Endothelial cell of umbilical vein (primary cell): ENCODE results near the gene ITPR2. TPM values are rescaled to one million over a fixed set of nuclear protein-coding genes. Genes with fewer than 3 reads are reported as not detected.

Source experiments
- BruUV-seq: library from RNA; stranded (reverse); fragments of 400-500 nt; replicated peaks from 2 replicates; lab custom pipeline; 2021; lab: Mats Ljungman, UMichigan
- CTCF ChIA-PET: fragments of 300-600, 350-600 bp; sonication (Branson Sonifier 250); formaldehyde crosslinking; loops from one replicate; lab custom pipeline; 2021; ENCODE audit warnings: antibody characterized with exemption, inconsistent platforms; lab: Charles Lee
- POLR2A ChIA-PET: fragments of 300-600, 350-600 bp; sonication (Branson Sonifier 250); formaldehyde crosslinking; loops from one replicate; lab custom pipeline; 2021; ENCODE audit warnings: antibody characterized with exemption, inconsistent platforms; lab: Charles Lee
- DNase-seq: peaks from one replicate; pipeline ENCODE4 v3.0.0-alpha.2; 2011; ENCODE audit warnings: low read depth, low spot score
- FAIRE-seq: peaks from 2 replicates; lab custom pipeline; 2011; peaks lifted over from hg19 to GRCh38; lab: Jason Lieb, UNC
- H2AFZ ChIP-seq: 2 replicates; pipeline ENCODE4 v1.6.0; 2012; ENCODE audit warnings: low read depth, low read length, control low read depth, inconsistent platforms
- H3K27ac ChIP-seq: 2 replicates; pipeline ENCODE4 v1.5.1; 2011; ENCODE audit warnings: low read depth, mild to moderate bottlenecking, control low read depth, low read length, moderate library complexity; ENCODE audit not compliant: insufficient read depth
- H3K27me3 ChIP-seq, 2 experiments: 2 replicates each; pipeline versions ENCODE4 v1.6.0 to v1.6.1; 2011; ENCODE audit warnings: low read length in 2 of 2, mixed read lengths in 1 of 2; ENCODE audit not compliant: control insufficient read depth in 2 of 2, insufficient read depth in 2 of 2
- H3K36me3 ChIP-seq, 2 experiments: 2 replicates in 1 of 2; 3 replicates in 1 of 2; pipeline ENCODE4 v1.5.1; 2011; ENCODE audit warnings: low read length in 2 of 2, mild to moderate bottlenecking in 1 of 2, moderate library complexity in 1 of 2; ENCODE audit not compliant: control insufficient read depth in 2 of 2, insufficient read depth in 2 of 2; ENCODE audit errors: extremely low read depth in 1 of 2
- H3K4me1 ChIP-seq: 3 replicates; pipeline ENCODE4 v1.5.1; 2011; ENCODE audit warnings: mild to moderate bottlenecking, low read length; ENCODE audit not compliant: control insufficient read depth, insufficient read depth; ENCODE audit errors: extremely low read depth
- H3K4me2 ChIP-seq: 2 replicates; pipeline ENCODE4 v1.6.1; 2011; ENCODE audit warnings: low read length, control low read depth, mixed read lengths; ENCODE audit not compliant: insufficient read depth
- H3K4me3 ChIP-seq, 3 experiments: fragments of 200-600 bp in 1 of 3; sonication (generic), shearing (Covaris generic) in 1 of 3; replicated peaks in 1 of 3; 2 replicates each; pipeline ENCODE4 v1.5.1; 2011 to 2016; ENCODE audit warnings: control low read depth in 3 of 3, low read length in 3 of 3, mild to moderate bottlenecking in 2 of 3, inconsistent platforms in 1 of 3, low read depth in 1 of 3, moderate library complexity in 1 of 3; ENCODE audit not compliant: insufficient read depth in 1 of 3
- H3K79me2 ChIP-seq: 2 replicates; pipeline ENCODE4 v1.6.0; 2012; ENCODE audit warnings: low read length, inconsistent platforms; ENCODE audit not compliant: control insufficient read depth, insufficient read depth
- H3K9ac ChIP-seq: replicated peaks from 2 replicates; pipeline ENCODE3; 2011; ENCODE audit warnings: low read length, control low read depth; ENCODE audit not compliant: insufficient read depth; ENCODE audit errors: extremely low read depth
- H3K9me1 ChIP-seq: replicated peaks from 3 replicates; pipeline ENCODE4 v1.6.0; 2011; ENCODE audit warnings: mild to moderate bottlenecking, low read length; ENCODE audit not compliant: control insufficient read depth, insufficient read depth; ENCODE audit errors: extremely low read depth
- H3K9me3 ChIP-seq: replicated peaks from 2 replicates; pipeline ENCODE4 v1.5.1; 2012; ENCODE audit warnings: low read length, inconsistent platforms; ENCODE audit not compliant: control insufficient read depth, insufficient read depth
- H4K20me1 ChIP-seq: replicated peaks from 2 replicates; pipeline ENCODE3; 2011; ENCODE audit warnings: mild to moderate bottlenecking, low read length; ENCODE audit not compliant: control insufficient read depth, insufficient read depth; ENCODE audit errors: extremely low read depth
- EZH2 ChIP-seq: IDR thresholded peaks from 2 replicates; pipeline ENCODE4 v1.6.1; 2012; ENCODE audit warnings: borderline replicate concordance, low read depth, mild to moderate bottlenecking, moderate library complexity, low read length, inconsistent platforms; ENCODE audit not compliant: severe bottlenecking
- FOS ChIP-seq: IDR thresholded peaks from 2 replicates; pipeline ENCODE4 v1.6.1; 2011; ENCODE audit warnings: mild to moderate bottlenecking, low read length, moderate library complexity, borderline replicate concordance; ENCODE audit not compliant: insufficient read depth
- GATA2 ChIP-seq: IDR thresholded peaks from 2 replicates; pipeline ENCODE4 v1.7.0; 2011; ENCODE audit warnings: low read depth, mild to moderate bottlenecking, moderate library complexity, mixed read lengths, low read length; ENCODE audit not compliant: insufficient read length, insufficient read depth
- JUN ChIP-seq: IDR thresholded peaks from 2 replicates; pipeline ENCODE4 v1.6.1; 2011; ENCODE audit warnings: borderline replicate concordance, low read depth; ENCODE audit not compliant: insufficient read length, insufficient read depth
- MYC ChIP-seq: IDR thresholded peaks from one replicate; pipeline ENCODE4 v1.6.1; 2011; ENCODE audit warnings: mild to moderate bottlenecking, low read depth, low read length
- POLR2A ChIP-seq: IDR thresholded peaks from 2 replicates; pipeline ENCODE4 v1.6.1; 2012; ENCODE audit warnings: low read depth, mild to moderate bottlenecking, control low read depth, low read length
- POLR2AphosphoS5 ChIP-seq: IDR thresholded peaks from 2 replicates; pipeline ENCODE4 v1.6.1; 2012; ENCODE audit warnings: low read depth, mild to moderate bottlenecking, control low read depth, low read length, moderate library complexity; ENCODE audit not compliant: insufficient read depth
- dilution Hi-C: fragments of 300-500 bp; cut with MboI; formaldehyde crosslinking; loops from one replicate; pipeline ENCODE4 v1.15.0; 2019; ENCODE audit warnings: low sequenced_read_pairs; ENCODE audit not compliant: extremely low pct_ligation_motif_present
- intact Hi-C: fragments of 100-400 bp; cut with micrococcal nuclease; formaldehyde crosslinking; loops from one replicate; pipeline ENCODE4 v1.10.0; 2022
- polyA plus RNA-seq, 4 experiments: library from polyadenylated mRNA; depleted of rRNA in 3 of 4; stranded (reverse) in 3 of 4; unstranded in 1 of 4; fragments of >200 nt; gene quantifications; 2 replicates each; pipeline versions ENCODE4 v1.2.1 to v1.2.3, GENCODE V29; 2011 to 2012; ENCODE audit warnings: missing spikeins in 1 of 4
- total RNA-seq: library from RNA; stranded (reverse); gene quantifications from 2 replicates; pipeline ENCODE4 v1.2.3, GENCODE V29; 2021
- TF ChIP-seq, protein P1 (sequence below): IDR thresholded peaks from 2 replicates; pipeline ENCODE4 v1.6.1; 2011; ENCODE audit not compliant: insufficient read depth, insufficient read length
- TF ChIP-seq, protein P2 (sequence below), 2 donors: IDR thresholded peaks; 1 replicate in 1 of 2; 2 replicates in 1 of 2; pipeline ENCODE4 v1.5.1; 2011; ENCODE audit warnings: low read length in 2 of 2, mild to moderate bottlenecking in 2 of 2, moderate library complexity in 2 of 2, control low read depth in 1 of 2, inconsistent platforms in 1 of 2, low read depth in 1 of 2; ENCODE audit not compliant: insufficient read depth in 1 of 2; ENCODE audit errors: extremely low read depth in 1 of 2

ITPR2 gene
- total and polyA plus RNA-seq, 2 donors (not counting 3 experiments of a cell fraction or from before 2014, with no cell fraction given), result 16.2 to 86.8 TPM

DNA sequence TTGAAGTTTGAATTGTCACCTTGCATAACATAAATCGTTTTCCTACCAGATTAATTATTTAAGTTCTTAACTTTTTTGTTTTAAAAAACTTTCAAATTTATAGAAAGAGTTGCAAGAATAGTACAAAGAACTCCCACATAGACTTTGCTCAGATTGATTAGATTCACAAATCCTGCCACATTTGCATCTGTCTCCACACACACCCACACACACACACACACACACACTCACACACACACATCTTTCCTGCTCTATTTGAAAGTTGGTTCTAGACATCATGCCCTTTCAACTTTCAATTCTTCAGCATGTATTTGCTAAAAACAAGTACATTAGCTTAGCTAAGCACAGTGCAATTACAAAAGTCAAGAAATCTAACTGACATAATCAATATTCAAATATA lies 184.0 kb downstream of the ITPR2 start:
- Histone ChIP-seq H4K20me1 (no peaks in the 10 kb centered on the region), H3K9me3 (no peaks in the 10 kb centered on the region), H3K9ac (peak overlapping the region; percentile 37), H3K36me3 (peaks cover 3 to 12% of the 10 kb centered on the region in 2 experiments), H3K4me2 (peak overlapping the region; percentile 33), H2AFZ (no peak overlapping the region), H3K27ac (peak overlapping the region; percentile 89), H3K4me3 (no peak overlapping the region), H3K79me2 (no peaks in the 10 kb centered on the region), H3K27me3 (no peaks in the 10 kb centered on the region), H3K4me1 (peaks cover 23% of the 10 kb centered on the region), H3K9me1 (no peaks in the 10 kb centered on the region)
- BruUV-seq, result TSS peak; percentile 71
- dilution Hi-C loops (no loop called here), intact Hi-C loops (loop anchor here (1.0 to 2.0 kb wide), 3 partner anchors 42 to 534 kb away; no protein-coding TSS in a partner anchor)
- TF ChIP-seq, protein P1, sequence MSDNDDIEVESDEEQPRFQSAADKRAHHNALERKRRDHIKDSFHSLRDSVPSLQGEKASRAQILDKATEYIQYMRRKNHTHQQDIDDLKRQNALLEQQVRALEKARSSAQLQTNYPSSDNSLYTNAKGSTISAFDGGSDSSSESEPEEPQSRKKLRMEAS, result no peak
- TF ChIP-seq, protein P2, sequence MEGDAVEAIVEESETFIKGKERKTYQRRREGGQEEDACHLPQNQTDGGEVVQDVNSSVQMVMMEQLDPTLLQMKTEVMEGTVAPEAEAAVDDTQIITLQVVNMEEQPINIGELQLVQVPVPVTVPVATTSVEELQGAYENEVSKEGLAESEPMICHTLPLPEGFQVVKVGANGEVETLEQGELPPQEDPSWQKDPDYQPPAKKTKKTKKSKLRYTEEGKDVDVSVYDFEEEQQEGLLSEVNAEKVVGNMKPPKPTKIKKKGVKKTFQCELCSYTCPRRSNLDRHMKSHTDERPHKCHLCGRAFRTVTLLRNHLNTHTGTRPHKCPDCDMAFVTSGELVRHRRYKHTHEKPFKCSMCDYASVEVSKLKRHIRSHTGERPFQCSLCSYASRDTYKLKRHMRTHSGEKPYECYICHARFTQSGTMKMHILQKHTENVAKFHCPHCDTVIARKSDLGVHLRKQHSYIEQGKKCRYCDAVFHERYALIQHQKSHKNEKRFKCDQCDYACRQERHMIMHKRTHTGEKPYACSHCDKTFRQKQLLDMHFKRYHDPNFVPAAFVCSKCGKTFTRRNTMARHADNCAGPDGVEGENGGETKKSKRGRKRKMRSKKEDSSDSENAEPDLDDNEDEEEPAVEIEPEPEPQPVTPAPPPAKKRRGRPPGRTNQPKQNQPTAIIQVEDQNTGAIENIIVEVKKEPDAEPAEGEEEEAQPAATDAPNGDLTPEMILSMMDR (IDR thresholded peaks at IDR 0.05; ENCODE audit: extremely low read depth in 1 of 2, insufficient read depth in 1 of 2, low read depth in 1 of 2, low read length in 2 of 2), result no peak
- no peak for TF ChIP-seq MYC
- TF ChIP-seq GATA2, result no peak
- no peak for TF ChIP-seq POLR2AphosphoS5
- no peak for TF ChIP-seq JUN
- TF ChIP-seq POLR2A, result no peak
- TF ChIP-seq FOS, result no peak
- TF ChIP-seq EZH2, result no peak
- ChIA-PET CTCF (interaction anchor here (1.4 to 7.4 kb wide), 3 partner anchors 17 to 530 kb away, joined by 4 to 75 read pairs (median 16); no protein-coding TSS in a partner anchor), POLR2A (no interaction called here)
- DNase-seq (no peak), FAIRE-seq (no peak)
